SW480 (cell line): ENCODE measurements around the gene NCOR2.

Experiments
- DNase-seq: peaks from one replicate; pipeline ENCODE4 v3.0.0-alpha.2; 2016; ENCODE audit warnings: low spot score

NCOR2 gene

GRCh38 chr12:124566997-124567672 is at the start of gene NCOR2:
NCOR2 (minus strand) TSS chr12:124567612; CDS start chr12:124495251, 72,361 bp downstream.
- no peak for DNase-seq

GRCh38 chr12:124616394-124617221 is 49.2 kb upstream of the NCOR2 start:
- no peak for DNase-seq

GRCh38 chr12:124614512-124615292 is 47.3 kb upstream of the NCOR2 start:
- DNase-seq = no peak

- no peak for DNase-seq
Measured at GRCh38 chr12:124613151-124613585, 45.8 kb upstream of the NCOR2 start.

GRCh38 chr12:124612410-124612680 is 44.9 kb upstream of the NCOR2 start:
- no peak for DNase-seq

- no peak for DNase-seq
Measured at GRCh38 chr12:124611559-124612409, 44.4 kb upstream of the NCOR2 start.

- no peak for DNase-seq
Measured at GRCh38 chr12:124610629-124611558, 43.5 kb upstream of the NCOR2 start.

- DNase-seq = no peak
Measured at GRCh38 chr12:124610021-124610612, 42.7 kb upstream of the NCOR2 start.

GRCh38 chr12:124609041-124609989 is 41.9 kb upstream of the NCOR2 start:
- peak; percentile 96 for DNase-seq

- DNase-seq = peak; percentile 69
Measured at GRCh38 chr12:124608450-124608870, 41.0 kb upstream of the NCOR2 start.

- DNase-seq = peak; percentile 50
Measured at GRCh38 chr12:124607681-124608425, 40.4 kb upstream of the NCOR2 start.

- DNase-seq = no peak
Measured at GRCh38 chr12:124605883-124606774, 38.7 kb upstream of the NCOR2 start.

GRCh38 chr12:124605150-124605882 is 37.9 kb upstream of the NCOR2 start:
- no peak for DNase-seq

- no peak for DNase-seq
Measured at GRCh38 chr12:124604264-124604680, 36.9 kb upstream of the NCOR2 start.

GRCh38 chr12:124603831-124604251 is 36.4 kb upstream of the NCOR2 start:
- DNase-seq = no peak

GRCh38 chr12:124603100-124603541 is 35.7 kb upstream of the NCOR2 start:
- DNase-seq = no peak
